Amniotic stem cell (primary cell): ENCODE data around the gene TRAF3.
"Not testable (repeated sequence)": the region's sequence is repeated elsewhere in the genome, so short reads cannot be mapped to it uniquely, and the experiment has no call there.

Source experiments
- DNase-seq: peaks from one replicate; lab custom pipeline; 2025; lab: John Stamatoyannopoulos, UW

Gene TRAF3

GRCh38 chr14:102892651-102893050 lies 115.4 kb downstream of the TRAF3 start:
- no peak for DNase-seq

- DNase-seq, result peak; percentile 16
These were observed 116.2 kb downstream of the TRAF3 start for GRCh38 chr14:102893452-102893851.

GRCh38 chr14:102896735-102897134 lies 119.5 kb downstream of the TRAF3 start:
- not testable (repeated sequence) for DNase-seq

- no peak for DNase-seq
These were observed 120.2 kb downstream of the TRAF3 start for GRCh38 chr14:102897299-102898027.

- no peak for DNase-seq
These were observed 121.0 kb downstream of the TRAF3 start for GRCh38 chr14:102898298-102898697.

GRCh38 chr14:102898776-102899515 lies 121.7 kb downstream of the TRAF3 start:
- DNase-seq, result no peak

- DNase-seq, result no peak
These were observed 122.3 kb downstream of the TRAF3 start for GRCh38 chr14:102899516-102899900.

GRCh38 chr14:102900631-102901571 lies 123.7 kb downstream of the TRAF3 start:
- DNase-seq, result no peak

GRCh38 chr14:102901633-102902032 lies 124.4 kb downstream of the TRAF3 start:
- no peak for DNase-seq

GRCh38 chr14:102902086-102902485 lies 124.8 kb downstream of the TRAF3 start:
- no peak for DNase-seq

GRCh38 chr14:102902523-102903247 lies 125.4 kb downstream of the TRAF3 start:
- DNase-seq, result no peak

- DNase-seq, result no peak
These were observed 126.1 kb downstream of the TRAF3 start for GRCh38 chr14:102903248-102903888.

GRCh38 chr14:102903889-102904512 lies 126.8 kb downstream of the TRAF3 start:
- DNase-seq, result no peak

GRCh38 chr14:102905116-102906108 lies 128.2 kb downstream of the TRAF3 start:
- no peak for DNase-seq

- DNase-seq, result no peak
These were observed 129.5 kb downstream of the TRAF3 start for GRCh38 chr14:102906616-102907302.

- DNase-seq, result no peak
These were observed 130.1 kb downstream of the TRAF3 start for GRCh38 chr14:102907303-102907844.

- DNase-seq, result no peak
These were observed 130.9 kb downstream of the TRAF3 start for GRCh38 chr14:102907980-102908730.
